Femur (tissue), 1 donor: ENCODE measurements around the gene ICE2.

Experiments
- DNase-seq: peaks from one replicate; pipeline ENCODE4 v3.0.0-alpha.2; 2017

ICE2 gene

GRCh38 chr15:60385620-60386552, 93.1 kb downstream of the ICE2 start:
- no peak for DNase-seq

- DNase-seq = no peak
Observed at GRCh38 chr15:60384526-60385126, 94.3 kb downstream of the ICE2 start.

- DNase-seq = no peak
Observed at GRCh38 chr15:60384053-60384452, 94.9 kb downstream of the ICE2 start.

- no peak for DNase-seq
Observed at GRCh38 chr15:60382773-60383674, 95.9 kb downstream of the ICE2 start.

GRCh38 chr15:60381148-60381788, 97.7 kb downstream of the ICE2 start:
- DNase-seq = no peak

- DNase-seq = no peak
Observed at GRCh38 chr15:60379525-60380274, 99.2 kb downstream of the ICE2 start.

GRCh38 chr15:60379185-60379524, 99.8 kb downstream of the ICE2 start:
- no peak for DNase-seq

GRCh38 chr15:60376677-60377095, 102.3 kb downstream of the ICE2 start:
- no peak for DNase-seq

GRCh38 chr15:60375306-60375705, 103.6 kb downstream of the ICE2 start:
- DNase-seq = no peak

- peak; percentile 71 for DNase-seq
Observed at GRCh38 chr15:60374628-60375081, 104.3 kb downstream of the ICE2 start.

- no peak for DNase-seq
Observed at GRCh38 chr15:60374209-60374608, 104.7 kb downstream of the ICE2 start.

- DNase-seq = no peak
Observed at GRCh38 chr15:60373745-60374144, 105.2 kb downstream of the ICE2 start.

GRCh38 chr15:60373327-60373726, 105.6 kb downstream of the ICE2 start:
- no peak for DNase-seq

- no peak for DNase-seq
Observed at GRCh38 chr15:60372756-60373155, 106.2 kb downstream of the ICE2 start.

- no peak for DNase-seq
Observed at GRCh38 chr15:60372227-60372626, 106.7 kb downstream of the ICE2 start.

GRCh38 chr15:60371175-60372051, 107.5 kb downstream of the ICE2 start:
- peak; percentile 94 for DNase-seq

GRCh38 chr15:60370869-60371136, 108.1 kb downstream of the ICE2 start:
- DNase-seq = no peak

- no peak for DNase-seq
Observed at GRCh38 chr15:60370105-60370868, 108.7 kb downstream of the ICE2 start.

- no peak for DNase-seq
Observed at GRCh38 chr15:60369696-60370095, 109.2 kb downstream of the ICE2 start.
